ENCODE measurements around the gene TAF15. TPM values are rescaled to one million over a fixed set of nuclear protein-coding genes. Genes with fewer than 3 reads are reported as not detected.
A peak's percentile ranks its signal among the peaks of the same experiment; 100 is the strongest.

The TAF15 gene
- total and polyA plus RNA-seq, 12 donors, result 56.1 to 158 (median 130) TPM

GRCh38 chr17:35894206-35894605, 84.9 kb downstream of the TAF15 start:
- peaks cover 0 to 76% (median 3%) of the 10 kb centered on the region in 9 donors for H3K4me1 ChIP-seq
- intact Hi-C loops (cut with DNase I), result no loop called here
- WGBS, 2 donors, result 90 to 97% methylated on average over 7 of the region's 7 CpGs

GRCh38 chr17:35895636-35896587, 86.6 kb downstream of the TAF15 start:
- no peak overlapping the region for H3K4me3 ChIP-seq
- H3K27me3 ChIP-seq, result peaks cover 0 to 6% (median 0%) of the 10 kb centered on the region in 7 donors
- no peaks in the 10 kb centered on the region for H3K36me3 ChIP-seq
- ATAC-seq (no peak), DNase-seq (no peak)
- 74 to 83% methylated on average over 14 of the region's 14 CpGs for WGBS, 2 donors
- no peaks in the 10 kb centered on the region for H3K9me3 ChIP-seq
- intact Hi-C loops (cut with DNase I), result no loop called here
- no peak for TF ChIP-seq CTCF (IDR thresholded peaks at IDR 0.05)
- H3K27ac ChIP-seq, result peak overlapping the region in 1 of 10 donors; percentile 48
- H3K4me1 ChIP-seq, result peaks cover 0 to 77% (median 0%) of the 10 kb centered on the region in 9 donors

More at GRCh38 chr17:35894206-35894605, 84.9 kb downstream of the TAF15 start:
- H3K27me3 ChIP-seq, result peaks cover 0 to 5% (median 0%) of the 10 kb centered on the region in 7 donors
- H3K4me3 ChIP-seq, result no peak overlapping the region
- H3K9me3 ChIP-seq, result no peaks in the 10 kb centered on the region
- H3K27ac ChIP-seq, result no peak overlapping the region
- DNase-seq (no peak), ATAC-seq (no peak)
- no peak for TF ChIP-seq CTCF (IDR thresholded peaks at IDR 0.05)
- H3K36me3 ChIP-seq, result no peaks in the 10 kb centered on the region

Other genes with a start within 250 kb of the TAF15 start
- under 1 TPM in 1 of 10 donors, not detected in 9; 0.09 TPM for gene SLFN14, start 248.7 kb upstream of the TAF15 start, total RNA-seq
- gene SLFN14, start 248.7 kb upstream of the TAF15 start, polyA plus RNA-seq, result not detected
- 10 to 100 TPM in 2 of 10 donors, 1 to 10 TPM in 8; 6.6 to 11.2 (median 9.0) TPM for gene PEX12, start 230.9 kb upstream of the TAF15 start, total RNA-seq
- 1 to 10 TPM; 2.6 to 3.6 TPM for gene PEX12, start 230.9 kb upstream of the TAF15 start, polyA plus RNA-seq
- gene AP2B1, start 222.2 kb upstream of the TAF15 start, total RNA-seq, result 100 to 1,000 TPM; 107 to 173 (median 130) TPM
- 10 to 100 TPM; 20.0 to 38.8 TPM for gene AP2B1, start 222.2 kb upstream of the TAF15 start, polyA plus RNA-seq
- 10 to 100 TPM in 9 of 10 donors, 1 to 10 TPM in 1; 9.0 to 26.2 (median 11.9) TPM for gene RASL10B, start 77.8 kb upstream of the TAF15 start, total RNA-seq
- gene RASL10B, start 77.8 kb upstream of the TAF15 start, polyA plus RNA-seq, result 1 to 10 TPM; 3.9 to 6.9 TPM
- under 1 TPM in 6 of 10 donors, not detected in 4; 0.09 to 0.89 (median 0.14) TPM for gene GAS2L2, start 56.2 kb upstream of the TAF15 start, total RNA-seq
- gene GAS2L2, start 56.2 kb upstream of the TAF15 start, polyA plus RNA-seq, result under 1 TPM; 0.03 to 0.15 TPM
- not detected for gene C17orf50, start 48.6 kb upstream of the TAF15 start, total RNA-seq
- gene C17orf50, start 48.6 kb upstream of the TAF15 start, polyA plus RNA-seq, result not detected
- gene MMP28, start 13.8 kb upstream of the TAF15 start, total RNA-seq, result 1 to 10 TPM; 1.4 to 3.4 (median 1.9) TPM
- gene MMP28, start 13.8 kb upstream of the TAF15 start, polyA plus RNA-seq, result 1 to 10 TPM; 5.4 to 7.4 TPM
- not detected for gene HEATR9, start 59.4 kb downstream of the TAF15 start, total RNA-seq
- not detected for gene HEATR9, start 59.4 kb downstream of the TAF15 start, polyA plus RNA-seq
- gene CCL5, start 70.9 kb downstream of the TAF15 start, total RNA-seq, result 10 to 100 TPM in 1 of 10 donors, 1 to 10 TPM in 6, under 1 TPM in 3; 0.47 to 29.8 (median 1.3) TPM
- 1 to 10 TPM; 1.5 to 1.8 TPM for gene CCL5, start 70.9 kb downstream of the TAF15 start, polyA plus RNA-seq
- 1 to 10 TPM in 1 of 10 donors, under 1 TPM in 1, not detected in 8; 0.46 to 1.3 TPM for gene RDM1, start 121.3 kb downstream of the TAF15 start, total RNA-seq
- not detected for gene RDM1, start 121.3 kb downstream of the TAF15 start, polyA plus RNA-seq
- gene LYZL6, start 134.2 kb downstream of the TAF15 start, total RNA-seq, result not detected
- gene LYZL6, start 134.2 kb downstream of the TAF15 start, polyA plus RNA-seq, result not detected
- not detected for gene CCL16, start 172.0 kb downstream of the TAF15 start, total RNA-seq
- gene CCL16, start 172.0 kb downstream of the TAF15 start, polyA plus RNA-seq, result under 1 TPM; 0.03 to 0.88 TPM
- gene CCL14, start 177.2 kb downstream of the TAF15 start, total RNA-seq, result 10 to 100 TPM in 2 of 10 donors, 1 to 10 TPM in 8; 1.0 to 16.4 (median 5.1) TPM
- 10 to 100 TPM; 28.6 to 77.3 TPM for gene CCL14, start 177.2 kb downstream of the TAF15 start, polyA plus RNA-seq
- not detected for gene CCL15, start 192.1 kb downstream of the TAF15 start, total RNA-seq
- gene CCL15, start 192.1 kb downstream of the TAF15 start, polyA plus RNA-seq, result not detected
- 1 to 10 TPM in 1 of 10 donors, not detected in 9; 1.6 TPM for gene CCL23, start 208.5 kb downstream of the TAF15 start, total RNA-seq
- gene CCL23, start 208.5 kb downstream of the TAF15 start, polyA plus RNA-seq, result 1 to 10 TPM in 1 of 2 donors, under 1 TPM in 1; 0.38 to 1.5 TPM

Data from heart right ventricle (tissue), 16 donors.